Omental fat pad (tissue), 4 donors: ENCODE data around the gene UMOD. TPM values are rescaled to one million over a fixed set of nuclear protein-coding genes. Genes with fewer than 3 reads are reported as not detected.

Experiments used
- ATAC-seq: fragments of 150-250 bp; one replicate; pipeline ENCODE4 v1.9.1; 2016; ENCODE audit warnings: mild to moderate bottlenecking, moderate library complexity; ENCODE audit not compliant: low FRiP score
- DNase-seq: peaks from one replicate; pipeline ENCODE4 v3.0.0-alpha.2; 2019; ENCODE audit warnings: low spot score
- CTCF ChIP-seq, 3 donors: fragments of 450-650 bp; IDR thresholded peaks; one replicate each; pipeline ENCODE4 v1.5.1; 2016 to 2017; ENCODE audit warnings: antibody characterized with exemption in 3 of 3, mild to moderate bottlenecking in 3 of 3, moderate library complexity in 2 of 3
- total RNA-seq, 4 donors: library from RNA; depleted of rRNA; stranded (reverse); fragments of >200 nt; gene quantifications; one replicate each; pipeline ENCODE4 v1.1.0, GENCODE V29; 2016

Gene UMOD
- total RNA-seq, 4 donors from 2014 or later: not detected

- no peak for DNase-seq
- ATAC-seq: no peak
- no peak for TF ChIP-seq CTCF (IDR thresholded peaks at IDR 0.05)
Measured at GRCh38 chr16:20364051-20364450, 11.5 kb upstream of the UMOD start.

GRCh38 chr16:20363191-20363590, 10.7 kb upstream of the UMOD start:
- ATAC-seq: no peak
- TF ChIP-seq CTCF (IDR thresholded peaks at IDR 0.05): no peak
- no peak for DNase-seq

GRCh38 chr16:20359997-20360396, 7.5 kb upstream of the UMOD start:
- DNase-seq (no peak), ATAC-seq (no peak)
- no peak for TF ChIP-seq CTCF (IDR thresholded peaks at IDR 0.05)

GRCh38 chr16:20355114-20355782, 2.7 kb upstream of the UMOD start:
- DNase-seq: no peak
- TF ChIP-seq CTCF (IDR thresholded peaks at IDR 0.05): no peak

GRCh38 chr16:20353379-20353778, 864 bp upstream of the UMOD start:
- DNase-seq (no peak), ATAC-seq (no peak)
- TF ChIP-seq CTCF (IDR thresholded peaks at IDR 0.05): no peak

More at GRCh38 chr16:20355114-20355782, 2.7 kb upstream of the UMOD start:
- ATAC-seq: no peak

GRCh38 chr16:20349615-20350014, 2.9 kb downstream of the UMOD start:
- no peak for TF ChIP-seq CTCF (IDR thresholded peaks at IDR 0.05)
- ATAC-seq (no peak), DNase-seq (no peak)
